ENCODE measurements around the gene SFT2D3.
A peak's percentile ranks its signal among the peaks of the same experiment; 100 is the strongest.

SFT2D3 gene

GRCh38 chr2:127664895-127665225 is 36.4 kb upstream of the SFT2D3 start:
- no peak for DNase-seq

DNA sequence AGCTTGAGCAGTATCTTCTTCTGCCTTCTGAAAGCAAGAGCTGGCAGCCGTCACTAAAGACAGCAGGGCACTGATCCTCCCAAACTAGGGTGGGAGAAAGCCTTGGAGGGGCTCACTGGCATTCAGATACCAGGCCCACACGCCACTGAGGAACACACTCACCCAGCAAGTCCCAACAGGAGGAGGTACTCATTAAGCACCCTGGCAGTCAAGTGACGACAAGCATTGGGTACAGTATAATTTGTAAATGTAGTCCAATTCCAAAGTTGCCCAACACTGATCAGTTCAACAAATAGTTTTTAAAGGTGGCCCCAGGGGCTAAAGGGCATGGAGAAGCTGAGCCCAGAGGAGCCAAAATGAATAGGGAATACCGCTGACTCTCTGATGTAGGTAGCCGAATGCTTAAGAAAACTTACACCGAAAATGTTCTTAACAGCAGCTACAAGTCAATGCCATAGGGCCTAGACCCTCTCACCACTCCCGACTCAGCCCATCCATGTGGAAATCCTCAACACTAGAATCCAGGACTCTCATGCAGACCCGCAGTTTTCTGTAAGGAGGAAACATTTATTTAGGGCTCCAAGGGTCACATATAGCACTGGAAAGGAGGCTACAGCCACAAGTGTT is 35.9 kb upstream of the SFT2D3 start:
- DNase-seq, result no peak

DNA sequence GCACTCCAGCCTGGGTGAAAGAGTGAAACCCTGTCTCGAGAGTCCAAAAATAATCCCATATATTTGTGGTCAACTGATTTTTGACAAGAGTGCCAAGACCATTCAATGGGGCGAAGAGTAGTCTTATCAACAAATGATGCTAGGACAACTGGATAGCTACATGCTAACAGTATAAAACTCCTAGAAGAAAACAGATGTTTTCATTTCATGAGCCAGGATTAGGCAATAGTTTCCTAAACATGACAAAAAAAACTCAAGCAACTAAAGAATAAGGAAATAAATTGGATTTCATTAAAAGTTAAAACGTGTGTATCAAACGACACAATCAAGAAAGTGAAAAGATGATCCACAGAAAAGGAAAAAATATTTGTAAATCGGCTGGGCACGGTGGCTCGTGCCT is 32.2 kb upstream of the SFT2D3 start:
- DNase-seq, result no peak

DNA sequence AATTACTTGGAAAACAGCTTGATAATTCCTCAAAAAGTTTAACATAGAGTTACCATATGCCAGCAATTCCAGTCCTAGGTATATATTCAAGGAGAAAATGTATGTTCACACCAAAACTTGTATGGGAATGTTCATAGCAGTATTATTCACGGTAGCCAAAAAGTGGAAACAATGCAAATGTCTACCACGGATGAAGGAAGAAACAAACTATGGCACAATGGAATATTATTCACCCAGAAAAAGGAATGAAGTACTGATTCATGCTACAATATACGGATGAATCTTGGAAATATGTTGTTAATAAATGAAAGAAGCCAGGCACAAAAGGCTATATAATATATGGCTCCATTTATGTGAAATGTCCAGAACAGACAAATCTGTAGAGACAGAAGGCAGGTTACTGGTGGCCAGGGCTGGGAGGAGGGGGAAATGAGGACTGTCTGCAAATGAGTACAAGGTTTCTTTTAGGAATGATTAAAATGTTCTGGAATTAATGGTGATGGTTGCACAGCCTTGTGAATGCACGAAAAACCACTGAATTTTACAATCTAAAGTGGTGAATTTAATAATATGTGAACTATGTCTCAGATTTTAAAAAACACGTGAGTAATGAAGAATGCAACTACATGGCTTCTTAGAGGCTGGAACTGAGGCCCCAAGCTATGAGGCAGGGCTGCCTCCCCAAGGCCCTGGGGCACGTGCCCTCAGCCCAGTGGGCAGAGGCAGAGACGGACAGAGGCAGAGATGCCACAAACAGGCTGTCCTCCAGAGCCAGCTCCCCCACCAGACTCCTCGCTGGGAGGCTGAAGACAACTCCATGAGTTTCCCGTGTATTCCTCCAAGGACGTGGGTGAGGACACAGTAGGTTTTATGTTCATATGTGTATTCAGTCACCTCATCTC is 31.0 kb upstream of the SFT2D3 start:
- no peak for DNase-seq

GRCh38 chr2:127670957-127671290 is 30.4 kb upstream of the SFT2D3 start:
- DNase-seq, result no peak

- no peak for DNase-seq
These were observed 29.6 kb upstream of the SFT2D3 start for GRCh38 chr2:127671557-127672302.

DNA sequence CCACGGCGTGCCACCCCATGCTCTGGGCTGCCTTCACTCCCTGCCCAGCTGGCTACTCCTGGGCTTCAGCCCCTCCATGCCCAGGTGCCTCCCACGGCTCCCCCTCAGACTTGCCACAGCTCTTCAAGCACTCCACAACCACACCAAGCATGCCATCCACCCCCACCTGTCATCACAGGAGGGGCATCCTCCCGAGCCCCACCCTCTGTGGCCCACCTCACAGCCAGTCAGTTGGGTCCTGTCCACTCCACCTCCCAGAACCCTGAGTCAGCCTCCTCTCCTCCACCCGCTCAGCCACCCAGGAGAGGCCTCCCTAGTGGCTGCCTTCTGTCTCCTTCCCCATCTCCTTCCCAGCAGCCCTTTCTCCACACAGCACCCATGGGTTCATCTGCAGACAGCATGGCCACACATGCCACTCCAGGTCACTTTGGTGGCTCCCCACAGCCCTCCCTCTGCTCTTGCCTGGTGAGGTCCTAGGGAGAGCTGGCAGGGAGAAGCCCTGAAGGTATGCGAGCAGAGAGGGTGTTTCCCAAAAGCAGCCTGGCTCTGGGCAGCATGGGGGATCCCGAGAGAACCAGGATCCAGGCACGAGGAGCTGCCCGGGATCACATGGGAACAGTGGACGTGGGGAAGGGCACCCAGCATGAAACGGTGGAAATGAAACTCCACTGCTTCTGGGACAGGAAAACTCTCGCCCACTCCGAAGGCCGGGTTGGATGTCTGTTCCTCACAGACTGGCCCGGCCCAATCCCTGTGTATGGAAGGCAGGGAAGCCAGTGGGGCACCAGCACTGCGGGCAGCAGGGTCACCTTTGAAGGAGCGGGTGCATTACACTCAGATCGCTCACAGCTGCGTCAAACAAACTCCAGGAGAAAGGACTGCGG is 28.7 kb upstream of the SFT2D3 start:
- no peak for DNase-seq

DNA sequence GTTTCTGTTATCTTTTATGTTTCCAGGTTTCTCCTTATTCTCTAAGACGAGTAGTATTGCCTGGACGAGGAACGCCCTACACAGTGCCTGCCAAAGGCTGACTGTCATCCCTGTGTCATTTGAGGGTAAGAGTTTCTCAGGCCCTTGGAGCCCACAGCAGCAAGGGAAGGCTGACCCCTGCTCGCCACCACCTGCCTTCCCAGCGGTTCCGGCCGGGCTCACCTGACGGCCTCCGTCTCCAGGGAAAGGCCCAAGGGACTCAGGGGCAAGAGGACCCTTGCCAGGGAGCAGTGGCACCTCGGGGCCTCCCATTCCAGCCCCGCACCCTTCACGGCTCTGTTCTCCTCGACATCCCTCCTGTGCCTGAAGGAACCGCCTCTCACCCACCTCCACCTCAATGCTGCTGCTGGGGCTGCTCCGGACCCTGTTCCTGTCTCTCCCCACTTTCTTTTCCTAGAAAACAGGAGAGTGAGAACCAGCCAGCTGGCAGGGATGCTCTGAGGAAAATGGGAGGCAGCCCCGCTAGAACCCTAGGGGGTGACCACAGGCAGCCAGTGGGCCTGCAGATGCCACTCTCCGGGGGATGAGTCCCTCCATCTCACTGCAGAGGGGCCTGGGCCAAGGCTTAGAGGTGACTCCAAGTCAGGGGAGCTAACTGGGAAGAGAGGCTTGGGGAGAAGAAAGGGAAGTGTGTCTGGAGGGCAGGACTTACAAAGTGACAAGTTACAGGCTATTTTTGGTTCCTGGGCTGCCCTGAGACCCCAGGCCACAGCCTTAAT is 27.8 kb upstream of the SFT2D3 start:
- DNase-seq, result no peak

- DNase-seq, result peak in 1 of 2 experiments; percentile 8
These were observed 26.8 kb upstream of the SFT2D3 start for GRCh38 chr2:127674241-127675209.

DNA sequence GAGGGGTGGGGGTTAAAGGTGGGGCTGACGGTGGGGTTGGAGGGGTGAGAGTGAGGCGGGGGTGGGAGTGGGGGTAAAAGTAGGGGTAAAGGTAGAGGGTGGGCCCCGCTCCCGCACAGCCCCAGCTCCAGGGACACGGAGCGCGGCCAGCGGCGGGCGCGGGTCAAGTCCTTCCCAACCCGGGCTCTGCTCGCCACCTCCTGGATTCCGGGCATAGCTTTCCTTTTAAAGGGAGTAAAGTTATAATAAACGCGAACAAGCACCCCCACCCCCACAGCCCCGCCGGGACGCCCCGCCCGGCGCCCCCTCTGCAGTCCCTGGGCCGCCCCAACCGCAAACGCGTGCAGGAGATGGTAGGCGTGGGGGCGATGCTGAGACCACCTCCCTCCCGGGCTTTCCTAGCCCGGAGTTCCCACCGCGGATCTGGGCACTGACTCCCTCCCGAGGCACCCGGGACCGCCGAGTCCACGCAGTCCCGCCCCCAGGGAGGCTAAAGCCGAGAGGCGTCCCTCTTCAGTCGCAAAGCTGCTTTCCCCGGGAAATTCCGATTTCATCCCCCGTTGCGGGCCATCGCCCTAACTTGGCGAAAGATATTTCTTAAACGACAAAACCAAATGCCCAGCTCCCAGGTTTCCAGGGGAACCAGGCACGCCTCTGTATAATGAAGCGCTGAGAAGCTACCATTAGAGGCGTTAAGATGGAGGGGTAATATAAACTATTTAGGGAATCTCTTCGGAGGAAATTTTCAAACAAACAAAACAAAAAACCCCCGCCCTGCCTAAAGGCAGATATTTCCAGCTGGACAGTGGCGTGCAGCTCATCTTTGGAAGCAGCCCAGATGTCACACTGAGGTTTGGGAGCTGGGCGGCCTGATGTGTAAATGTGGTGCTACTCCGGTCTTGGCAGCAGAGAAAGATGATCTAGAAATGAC is 25.7 kb upstream of the SFT2D3 start, which contains the start of gene LIMS2:
TSS of gene LIMS2 (minus strand) at position 200 of the 931 bp plus-strand sequence. CDS start 506 bp downstream, outside the sequence.
- no peak for DNase-seq

DNA sequence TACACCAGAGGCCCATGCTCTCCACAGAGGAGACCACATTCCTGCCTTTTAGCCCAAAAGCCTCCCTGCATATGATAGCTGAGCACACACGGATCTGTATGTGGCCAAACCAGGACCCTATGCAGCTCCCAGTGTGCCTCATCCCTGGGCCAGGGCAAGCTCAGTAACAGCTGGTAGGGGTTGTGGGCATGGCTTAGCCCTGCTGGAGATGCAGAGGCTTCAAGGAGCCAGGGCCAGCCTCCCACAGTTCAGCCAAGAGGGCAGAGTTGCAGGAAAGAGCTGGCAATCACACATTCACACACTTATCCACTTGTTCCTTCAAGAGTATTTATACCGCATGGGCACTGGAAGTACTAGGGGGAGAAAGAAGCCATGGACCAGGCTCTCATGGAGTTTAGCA is 24.4 kb upstream of the SFT2D3 start:
- DNase-seq, result no peak

- no peak for DNase-seq
These were observed 22.8 kb upstream of the SFT2D3 start for GRCh38 chr2:127678531-127678930.

- DNase-seq, result no peak
These were observed 22.3 kb upstream of the SFT2D3 start for GRCh38 chr2:127678991-127679390.

- DNase-seq, result no peak
These were observed 21.5 kb upstream of the SFT2D3 start for GRCh38 chr2:127679680-127680361.

DNA sequence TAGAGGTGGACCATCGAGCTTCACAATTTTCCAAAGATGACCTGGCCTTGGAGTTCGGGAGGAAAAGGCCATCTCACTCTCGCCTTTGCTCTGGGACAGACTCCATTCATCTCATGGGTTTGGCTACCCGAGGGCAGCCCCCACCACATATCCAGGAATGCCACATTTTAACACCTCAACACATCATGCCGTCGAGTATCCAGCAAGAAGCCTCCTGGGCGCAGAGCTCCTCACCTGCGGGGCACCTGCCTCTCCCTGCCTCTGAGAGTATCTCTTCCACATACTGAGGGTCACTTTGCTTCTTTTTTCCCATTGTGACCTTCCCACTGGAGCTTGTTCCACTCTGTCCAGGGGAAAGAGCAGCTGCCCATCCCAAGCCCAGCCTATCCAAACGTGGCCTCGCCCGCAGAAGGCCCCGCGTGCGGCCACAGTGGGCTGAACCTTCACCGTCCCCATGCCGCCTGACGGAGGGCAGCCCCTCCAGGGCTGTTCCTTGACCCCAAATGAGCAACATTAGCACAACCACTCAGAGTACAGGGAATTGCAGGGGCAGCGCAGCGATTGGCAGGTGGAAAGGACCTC is 20.5 kb upstream of the SFT2D3 start:
- no peak for DNase-seq

- no peak for DNase-seq
These were observed 20.0 kb upstream of the SFT2D3 start for GRCh38 chr2:127681288-127681804.

GRCh38 chr2:127681976-127682857 is 19.1 kb upstream of the SFT2D3 start:
- DNase-seq, result no peak
